Stimulated activated CD8-positive, alpha-beta memory T cell treated with anti-CD3 and anti-CD28 coated beads, Interleukin-7, amount 100 ng/mL, for 4 hours (primary cell): Measurements from ENCODE around the gene ERVV-1.
A peak's percentile ranks its signal among the peaks of the same experiment; 100 is the strongest.
"Not testable (repeated sequence)": the region's sequence is repeated elsewhere in the genome, so short reads cannot be mapped to it uniquely, and the experiment has no call there.

Experiments used
- DNase-seq, 2 donors: peaks; one replicate each; pipeline ENCODE4 v3.0.0-alpha.2; 2020; ENCODE audit warnings: low read depth in 2 of 2

ERVV-1 gene

GRCh38 chr19:53019684-53020083, 6.0 kb downstream of the ERVV-1 start:
- DNase-seq = no peak

GRCh38 chr19:53028306-53028705, 14.6 kb downstream of the ERVV-1 start:
- DNase-seq = not testable (repeated sequence)

GRCh38 chr19:53034054-53034453, 20.3 kb downstream of the ERVV-1 start:
- no peak for DNase-seq

GRCh38 chr19:53034948-53035675, 21.4 kb downstream of the ERVV-1 start:
- DNase-seq = no peak

GRCh38 chr19:53037101-53038097, 23.7 kb downstream of the ERVV-1 start:
- DNase-seq = peak in 1 of 2 donors; percentile 17

GRCh38 chr19:53041366-53041765, 27.6 kb downstream of the ERVV-1 start:
- DNase-seq = no peak

GRCh38 chr19:53045536-53045935, 31.8 kb downstream of the ERVV-1 start:
- DNase-seq = no peak

GRCh38 chr19:53047379-53047778, 33.7 kb downstream of the ERVV-1 start:
- DNase-seq = no peak

GRCh38 chr19:53055117-53055516, 41.4 kb downstream of the ERVV-1 start:
- DNase-seq = no peak

- DNase-seq = no peak
Measured at GRCh38 chr19:53057904-53058580, 44.3 kb downstream of the ERVV-1 start.
